BJ (cell line): Measurements from ENCODE around the gene MAN1C1. TPM values are rescaled to one million over a fixed set of nuclear protein-coding genes. Genes with fewer than 3 reads are reported as not detected.

Experiments
- CTCF ChIA-PET: fragments of 350-600 bp; formaldehyde crosslinking; extraction: SDS; loops from one replicate; lab custom pipeline; 2021; ENCODE audit warnings: antibody characterized with exemption, inconsistent platforms; lab: Yijun Ruan, JAX
- POLR2A ChIA-PET: fragments of 300-600 bp; sonication (Branson Sonifier 250); formaldehyde crosslinking; extraction: SDS; loops from one replicate; lab custom pipeline; 2021; ENCODE audit warnings: antibody characterized with exemption; lab: Charles Lee
- DNase-seq: peaks from one replicate; pipeline ENCODE4 v3.0.0-alpha.2; 2011; ENCODE audit warnings: low read depth
- H3K27me3 ChIP-seq: 2 replicates; pipeline ENCODE4 v1.6.0; 2011; ENCODE audit warnings: low read length; ENCODE audit not compliant: control insufficient read depth, insufficient read depth
- H3K36me3 ChIP-seq: 2 replicates; pipeline ENCODE4 v1.5.1; 2011; ENCODE audit warnings: low read length; ENCODE audit not compliant: control insufficient read depth, insufficient read depth
- H3K4me3 ChIP-seq: 2 replicates; pipeline ENCODE4 v1.5.1; 2011; ENCODE audit warnings: low read depth, mild to moderate bottlenecking, control low read depth, low read length
- polyA plus RNA-seq: library from polyadenylated mRNA; depleted of rRNA; stranded (reverse); fragments of >200 nt; gene quantifications from 2 replicates; pipeline ENCODE4 v1.2.3, GENCODE V29; 2011
- TF ChIP-seq, protein P1 (sequence below): IDR thresholded peaks from 2 replicates; pipeline ENCODE4 v1.5.1; 2011; ENCODE audit warnings: low read depth, mild to moderate bottlenecking, control low read depth, inconsistent platforms, low read length, moderate library complexity; ENCODE audit not compliant: insufficient read depth

MAN1C1 gene
- polyA plus RNA-seq, 1 experiment, result 1.1 TPM

DNA sequence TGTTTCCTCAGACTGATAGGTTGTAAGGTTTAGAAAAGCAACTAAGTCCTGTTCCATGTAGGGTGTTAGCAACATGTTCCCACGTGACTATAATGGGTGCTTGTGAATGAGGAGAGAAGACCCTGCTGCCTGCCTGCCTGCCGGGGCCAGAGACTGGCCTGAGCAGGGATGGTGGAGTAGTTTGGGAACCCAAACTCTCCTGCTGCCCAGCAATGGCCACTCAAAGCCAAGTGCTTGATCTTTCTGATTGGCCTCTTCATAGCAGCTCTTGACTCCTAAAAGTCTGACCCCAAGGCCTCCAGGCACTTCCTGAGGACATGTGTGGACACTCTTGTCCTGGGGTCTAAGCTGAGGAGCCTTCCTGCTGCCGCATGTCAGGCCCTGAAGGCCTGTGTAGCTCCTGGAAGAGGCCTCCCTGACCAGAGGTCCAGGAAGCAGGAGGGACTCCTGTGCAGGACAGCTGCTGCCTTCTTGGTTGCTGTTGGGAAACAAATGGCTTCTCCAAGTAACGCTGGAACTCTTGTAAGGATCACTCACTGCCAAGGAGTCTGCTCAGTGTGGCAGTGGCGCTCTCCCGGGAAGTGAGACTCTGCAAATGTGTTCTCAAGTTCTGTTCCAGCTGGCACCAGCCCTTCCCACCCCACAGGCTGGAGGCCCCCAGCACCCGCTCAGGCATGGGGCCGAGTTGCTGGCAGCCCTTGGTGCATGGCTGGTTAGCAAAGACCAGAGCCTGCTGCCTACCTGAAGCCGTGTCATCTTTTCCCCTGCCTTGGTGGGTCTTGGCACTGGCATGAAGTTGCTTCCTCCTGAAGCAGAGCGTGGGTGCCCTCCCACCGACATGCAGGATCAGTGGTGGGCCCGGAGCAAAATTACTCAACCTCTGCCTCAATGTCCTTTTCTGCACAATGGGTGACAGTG, 35.5 kb downstream of the MAN1C1 start:
- DNase-seq, result no peak
- Histone ChIP-seq H3K27me3 (peaks cover 13% of the 10 kb centered on the region), H3K4me3 (no peak overlapping the region), H3K36me3 (no peaks in the 10 kb centered on the region)
- CTCF ChIA-PET, result no interaction called here
- POLR2A ChIA-PET, result no interaction called here
- TF ChIP-seq, protein P1, sequence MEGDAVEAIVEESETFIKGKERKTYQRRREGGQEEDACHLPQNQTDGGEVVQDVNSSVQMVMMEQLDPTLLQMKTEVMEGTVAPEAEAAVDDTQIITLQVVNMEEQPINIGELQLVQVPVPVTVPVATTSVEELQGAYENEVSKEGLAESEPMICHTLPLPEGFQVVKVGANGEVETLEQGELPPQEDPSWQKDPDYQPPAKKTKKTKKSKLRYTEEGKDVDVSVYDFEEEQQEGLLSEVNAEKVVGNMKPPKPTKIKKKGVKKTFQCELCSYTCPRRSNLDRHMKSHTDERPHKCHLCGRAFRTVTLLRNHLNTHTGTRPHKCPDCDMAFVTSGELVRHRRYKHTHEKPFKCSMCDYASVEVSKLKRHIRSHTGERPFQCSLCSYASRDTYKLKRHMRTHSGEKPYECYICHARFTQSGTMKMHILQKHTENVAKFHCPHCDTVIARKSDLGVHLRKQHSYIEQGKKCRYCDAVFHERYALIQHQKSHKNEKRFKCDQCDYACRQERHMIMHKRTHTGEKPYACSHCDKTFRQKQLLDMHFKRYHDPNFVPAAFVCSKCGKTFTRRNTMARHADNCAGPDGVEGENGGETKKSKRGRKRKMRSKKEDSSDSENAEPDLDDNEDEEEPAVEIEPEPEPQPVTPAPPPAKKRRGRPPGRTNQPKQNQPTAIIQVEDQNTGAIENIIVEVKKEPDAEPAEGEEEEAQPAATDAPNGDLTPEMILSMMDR, result no peak

DNA sequence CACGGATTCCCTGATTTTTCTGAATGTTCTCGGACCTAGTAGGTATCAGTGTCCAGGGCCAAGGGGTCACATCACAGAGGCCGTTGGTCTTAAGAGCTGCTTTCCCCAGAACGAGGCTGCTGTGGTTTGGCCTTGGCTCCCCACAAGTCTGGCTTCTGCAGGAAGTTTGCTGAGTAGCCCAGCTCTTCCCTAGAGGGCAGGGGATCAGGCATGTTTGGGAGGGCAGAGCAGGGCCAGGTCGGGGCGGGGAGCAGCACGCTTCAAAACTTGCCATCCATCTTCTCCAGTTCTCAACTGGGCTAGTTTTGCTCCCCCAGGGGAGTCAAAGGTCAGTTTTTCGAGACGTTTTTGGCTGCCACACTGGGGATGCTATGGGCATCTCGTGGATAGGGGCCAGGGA, 37.0 kb downstream of the MAN1C1 start:
- ChIA-PET POLR2A (no interaction called here), CTCF (no interaction called here)
- H3K4me3 ChIP-seq, result no peak overlapping the region
- no peaks in the 10 kb centered on the region for H3K36me3 ChIP-seq
- TF ChIP-seq, protein P1, result no peak
- peaks cover 9% of the 10 kb centered on the region for H3K27me3 ChIP-seq
- no peak for DNase-seq

DNA sequence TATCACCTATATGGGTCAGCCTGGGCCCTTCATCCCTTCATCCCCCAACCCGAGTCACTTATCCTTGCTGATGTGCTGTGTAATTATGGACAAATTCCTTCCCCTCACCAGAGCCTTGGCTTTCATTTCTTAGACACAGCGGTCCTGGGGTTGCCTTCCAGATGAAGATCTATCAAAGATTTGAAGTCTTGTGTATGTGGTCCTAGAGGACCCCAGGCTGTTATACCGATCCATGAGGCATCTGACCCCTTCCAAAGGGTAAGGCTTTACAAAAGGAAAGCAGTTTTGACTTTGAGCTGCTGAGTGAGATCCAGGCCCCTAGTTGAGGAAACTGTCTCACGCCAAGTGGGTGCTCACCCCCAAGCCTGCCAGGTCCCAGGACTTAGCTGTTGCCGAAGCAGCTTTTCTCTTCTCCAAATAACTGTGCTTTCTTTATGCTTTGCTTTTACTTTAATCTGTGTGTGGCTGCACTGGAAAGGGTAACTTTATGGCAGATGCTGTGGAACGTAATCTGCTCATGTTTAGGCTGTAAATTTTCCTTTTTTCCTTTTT, 37.6 kb downstream of the MAN1C1 start:
- Histone ChIP-seq H3K27me3 (peaks cover 7% of the 10 kb centered on the region), H3K4me3 (no peak overlapping the region), H3K36me3 (no peaks in the 10 kb centered on the region)
- TF ChIP-seq, protein P1, result no peak
- POLR2A ChIA-PET, result no interaction called here
- DNase-seq, result no peak
- CTCF ChIA-PET, result interaction anchor here (1.1 to 1.4 kb wide), 2 partner anchors 9 to 26 kb away, joined by 3 to 4 read pairs; no protein-coding TSS in a partner anchor

DNA sequence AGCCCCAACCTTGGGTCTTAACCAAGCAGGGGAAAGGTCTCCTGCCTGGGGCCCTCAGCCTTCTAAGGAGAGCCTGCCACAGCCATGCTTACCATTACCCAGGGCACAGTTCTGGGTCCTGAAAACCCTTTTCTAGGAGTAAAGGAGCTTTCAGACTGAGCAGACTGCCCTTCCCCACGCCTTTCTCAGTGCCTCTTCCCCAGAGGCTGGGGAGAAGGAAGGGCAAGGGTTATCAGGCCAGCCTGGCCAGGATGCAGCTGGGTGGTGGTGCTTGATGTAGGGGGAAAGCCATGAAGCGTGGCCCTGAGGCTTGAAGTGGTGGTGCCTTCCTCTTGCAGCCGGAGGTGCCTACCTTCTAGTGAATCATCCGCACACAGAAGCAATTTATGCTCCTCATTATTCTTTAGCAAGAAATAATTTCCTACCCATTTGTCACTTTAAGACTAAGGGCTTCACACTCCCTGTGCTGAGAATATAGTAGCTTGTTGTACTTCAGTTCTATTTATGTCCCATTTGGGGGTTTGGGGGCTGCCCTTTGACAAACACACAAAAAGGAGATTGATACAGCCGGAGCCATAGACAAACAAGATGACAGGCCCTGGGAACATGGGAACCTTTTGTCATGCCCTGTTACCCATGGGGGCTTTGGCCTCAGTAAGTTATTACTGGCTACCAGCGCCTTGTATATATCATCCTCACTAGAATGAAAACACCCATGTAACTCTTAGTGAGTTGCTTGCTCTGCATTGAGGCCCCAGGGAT, 40.7 kb downstream of the MAN1C1 start:
- Histone ChIP-seq H3K4me3 (no peak overlapping the region), H3K36me3 (no peaks in the 10 kb centered on the region), H3K27me3 (peaks cover 1% of the 10 kb centered on the region; the same call in 1 of the 2 replicates)
- ChIA-PET CTCF (no interaction called here), POLR2A (no interaction called here)
- TF ChIP-seq, protein P1, result no peak
- DNase-seq, result no peak
